ENCODE data around the gene LDLRAD4.

The LDLRAD4 gene

GRCh38 chr18:13309031-13309747 lies 90.6 kb downstream of the LDLRAD4 start:
- DNase-seq (ENCODE audit: low read depth) = no peak

- no peak for DNase-seq (ENCODE audit: low read depth)
These were observed 91.4 kb downstream of the LDLRAD4 start for GRCh38 chr18:13309748-13310670.

- DNase-seq (ENCODE audit: low read depth) = no peak
These were observed 92.6 kb downstream of the LDLRAD4 start for GRCh38 chr18:13311193-13311592.

- no peak for DNase-seq (ENCODE audit: low read depth)
These were observed 94.0 kb downstream of the LDLRAD4 start for GRCh38 chr18:13312515-13312914.

GRCh38 chr18:13313006-13313686 lies 94.6 kb downstream of the LDLRAD4 start:
- DNase-seq (ENCODE audit: low read depth) = no peak

GRCh38 chr18:13315000-13315399 lies 96.4 kb downstream of the LDLRAD4 start:
- no peak for DNase-seq (ENCODE audit: low read depth)

- DNase-seq (ENCODE audit: low read depth) = no peak
These were observed 97.5 kb downstream of the LDLRAD4 start for GRCh38 chr18:13316063-13316462.

- no peak for DNase-seq (ENCODE audit: low read depth)
These were observed 99.2 kb downstream of the LDLRAD4 start for GRCh38 chr18:13317801-13318200.

GRCh38 chr18:13318731-13319501 lies 100.4 kb downstream of the LDLRAD4 start:
- DNase-seq (ENCODE audit: low read depth) = no peak

- no peak for DNase-seq (ENCODE audit: low read depth)
These were observed 101.1 kb downstream of the LDLRAD4 start for GRCh38 chr18:13319629-13320028.

GRCh38 chr18:13320096-13320495 lies 101.5 kb downstream of the LDLRAD4 start:
- no peak for DNase-seq (ENCODE audit: low read depth)

- no peak for DNase-seq (ENCODE audit: low read depth)
These were observed 102.4 kb downstream of the LDLRAD4 start for GRCh38 chr18:13320891-13321425.

- no peak for DNase-seq (ENCODE audit: low read depth)
These were observed 103.4 kb downstream of the LDLRAD4 start for GRCh38 chr18:13321923-13322322.

GRCh38 chr18:13323186-13323585 lies 104.6 kb downstream of the LDLRAD4 start:
- DNase-seq (ENCODE audit: low read depth) = no peak

- DNase-seq (ENCODE audit: low read depth) = no peak
These were observed 106.3 kb downstream of the LDLRAD4 start for GRCh38 chr18:13324880-13325279.

- no peak for DNase-seq (ENCODE audit: low read depth)
These were observed 109.7 kb downstream of the LDLRAD4 start for GRCh38 chr18:13328213-13328612.

- no peak for DNase-seq (ENCODE audit: low read depth)
These were observed 112.4 kb downstream of the LDLRAD4 start for GRCh38 chr18:13330996-13331395.

- no peak for DNase-seq (ENCODE audit: low read depth)
These were observed 113.3 kb downstream of the LDLRAD4 start for GRCh38 chr18:13331846-13332245.

GRCh38 chr18:13332874-13333273 lies 114.3 kb downstream of the LDLRAD4 start:
- DNase-seq (ENCODE audit: low read depth) = no peak

GRCh38 chr18:13335903-13336302 lies 117.3 kb downstream of the LDLRAD4 start:
- DNase-seq (ENCODE audit: low read depth) = no peak

- no peak for DNase-seq (ENCODE audit: low read depth)
These were observed 118.3 kb downstream of the LDLRAD4 start for GRCh38 chr18:13336841-13337240.

- DNase-seq (ENCODE audit: low read depth) = no peak
These were observed 118.8 kb downstream of the LDLRAD4 start for GRCh38 chr18:13337369-13337768.
